Measurements from ENCODE around the gene OR10AD1. TPM values are rescaled to one million over a fixed set of nuclear protein-coding genes. Genes with fewer than 3 reads are reported as not detected.
"Not testable (repeated sequence)": the region's sequence is repeated elsewhere in the genome, so short reads cannot be mapped to it uniquely, and the experiment has no call there.

The OR10AD1 gene
- total RNA-seq, 1 donor from 2014 or later = not detected

DNA sequence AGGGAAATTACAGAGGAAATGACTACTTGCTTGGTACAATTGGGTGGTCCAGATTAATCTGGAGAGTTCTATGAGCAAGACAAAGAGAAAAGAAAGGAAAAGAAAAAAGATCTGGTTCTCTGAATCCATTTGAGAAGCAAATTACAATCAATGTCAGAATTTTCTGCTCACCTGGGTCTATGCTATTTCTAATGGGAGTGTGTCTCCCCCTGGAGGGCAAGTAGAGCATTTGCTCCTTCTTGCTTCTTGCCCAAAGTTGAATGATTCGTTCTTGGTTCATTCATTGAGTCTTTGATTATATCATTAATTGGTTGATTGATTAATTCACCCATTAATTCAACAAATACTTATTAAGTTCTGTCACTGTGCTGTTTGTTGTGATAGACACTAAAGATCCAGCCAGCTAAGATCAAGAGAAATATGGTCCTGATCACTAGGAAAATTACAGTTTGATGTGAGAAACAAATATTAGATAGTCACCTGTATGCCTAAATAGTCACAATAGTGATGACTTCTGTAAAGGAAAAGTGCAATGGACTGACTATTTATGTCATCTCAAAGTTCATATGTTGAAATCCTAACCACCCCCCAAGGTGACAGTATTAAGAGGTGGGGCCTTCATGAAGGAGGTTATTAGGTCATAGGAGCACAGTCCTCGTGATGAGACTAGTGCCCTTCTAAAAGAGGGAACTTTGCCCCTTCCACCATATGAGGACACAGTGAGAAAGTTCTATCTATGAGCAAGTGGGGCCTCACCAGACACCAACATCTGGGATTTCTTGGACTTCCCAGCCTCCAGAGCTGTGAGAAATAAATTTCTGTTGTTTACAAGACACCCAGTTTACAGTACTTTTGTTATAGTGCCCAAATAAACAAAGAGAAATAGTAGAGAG lies 37.8 kb downstream of the OR10AD1 start:
- peak; percentile 90 for ATAC-seq
- no peak for DNase-seq (ENCODE audit: low spot score)

DNA sequence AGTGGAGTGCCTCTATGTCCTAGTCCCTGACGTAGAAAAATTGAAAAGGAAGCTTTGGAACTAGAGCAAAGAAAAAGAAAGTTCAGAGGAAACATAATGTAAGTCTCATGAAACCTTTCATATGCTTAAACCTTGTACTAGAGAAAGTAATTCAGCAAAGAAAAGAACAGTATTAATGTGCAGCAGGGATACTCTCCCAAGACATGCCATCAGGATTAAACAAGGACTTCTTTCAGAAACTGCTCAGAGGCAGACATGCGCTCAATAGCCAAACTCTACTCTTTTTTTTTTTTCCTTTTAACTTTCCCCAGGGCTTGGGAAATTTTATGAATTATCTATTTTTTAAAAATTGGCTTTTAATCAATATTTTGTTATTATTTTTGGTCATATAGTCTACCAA lies 38.6 kb downstream of the OR10AD1 start:
- no peak for ATAC-seq
- DNase-seq (ENCODE audit: low spot score) = no peak

DNA sequence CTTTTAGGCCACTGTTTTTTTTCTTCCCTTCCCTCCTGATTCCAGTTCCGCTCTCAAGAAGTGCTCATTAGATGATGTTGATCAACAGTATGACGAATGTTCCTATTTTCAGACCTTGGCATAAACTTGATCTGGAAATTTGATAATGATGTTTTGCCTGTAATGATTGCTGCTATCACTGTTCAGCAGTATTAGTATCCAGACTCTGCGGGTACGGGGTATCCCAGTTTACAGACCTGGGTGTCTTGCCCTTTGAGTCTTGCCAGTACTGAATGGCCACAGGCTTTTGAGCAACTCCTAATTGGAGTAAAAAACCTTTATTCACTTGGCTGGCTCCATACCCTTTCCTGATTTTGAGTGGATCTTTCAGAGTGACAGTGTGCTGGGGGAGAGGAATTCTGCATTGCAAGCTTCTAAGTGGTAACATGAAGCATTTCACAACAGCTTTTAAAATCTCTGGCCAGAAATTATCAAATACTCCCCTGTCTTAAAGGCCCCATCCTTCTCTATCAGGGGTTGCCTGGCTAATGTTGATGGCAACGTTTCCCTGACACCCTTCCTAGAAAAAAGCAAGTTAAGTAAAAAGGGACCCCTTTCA lies 39.8 kb downstream of the OR10AD1 start:
- no peak for ATAC-seq
- no peak for DNase-seq (ENCODE audit: low spot score)

DNA sequence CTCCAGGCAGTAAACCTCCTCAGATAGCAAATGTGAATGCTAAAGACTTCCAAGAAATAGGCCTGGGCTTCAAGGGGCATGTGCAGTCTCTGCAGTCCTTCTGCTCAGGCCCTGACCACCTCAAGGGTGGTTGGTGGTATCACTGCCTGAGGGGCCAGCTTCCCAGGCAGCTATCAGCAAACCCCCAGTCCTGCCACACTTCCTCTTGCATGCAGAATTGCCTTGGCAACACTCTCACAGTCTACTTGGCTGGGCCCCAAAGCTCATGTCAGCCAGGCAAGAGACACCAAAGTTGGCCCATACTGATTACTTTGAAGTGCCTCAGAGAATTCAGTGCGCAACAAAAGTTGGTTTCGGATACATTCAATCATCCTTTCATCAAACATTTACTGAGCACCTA lies 42.3 kb downstream of the OR10AD1 start:
- ATAC-seq = no peak
- no peak for DNase-seq (ENCODE audit: low spot score)

GRCh38 chr12:48160046-48160445 lies 43.0 kb downstream of the OR10AD1 start:
- ATAC-seq (no peak), DNase-seq (ENCODE audit: low spot score) (no peak)

- ATAC-seq (no peak), DNase-seq (ENCODE audit: low spot score) (no peak)
Observed at GRCh38 chr12:48157889-48158370, 45.2 kb downstream of the OR10AD1 start.

DNA sequence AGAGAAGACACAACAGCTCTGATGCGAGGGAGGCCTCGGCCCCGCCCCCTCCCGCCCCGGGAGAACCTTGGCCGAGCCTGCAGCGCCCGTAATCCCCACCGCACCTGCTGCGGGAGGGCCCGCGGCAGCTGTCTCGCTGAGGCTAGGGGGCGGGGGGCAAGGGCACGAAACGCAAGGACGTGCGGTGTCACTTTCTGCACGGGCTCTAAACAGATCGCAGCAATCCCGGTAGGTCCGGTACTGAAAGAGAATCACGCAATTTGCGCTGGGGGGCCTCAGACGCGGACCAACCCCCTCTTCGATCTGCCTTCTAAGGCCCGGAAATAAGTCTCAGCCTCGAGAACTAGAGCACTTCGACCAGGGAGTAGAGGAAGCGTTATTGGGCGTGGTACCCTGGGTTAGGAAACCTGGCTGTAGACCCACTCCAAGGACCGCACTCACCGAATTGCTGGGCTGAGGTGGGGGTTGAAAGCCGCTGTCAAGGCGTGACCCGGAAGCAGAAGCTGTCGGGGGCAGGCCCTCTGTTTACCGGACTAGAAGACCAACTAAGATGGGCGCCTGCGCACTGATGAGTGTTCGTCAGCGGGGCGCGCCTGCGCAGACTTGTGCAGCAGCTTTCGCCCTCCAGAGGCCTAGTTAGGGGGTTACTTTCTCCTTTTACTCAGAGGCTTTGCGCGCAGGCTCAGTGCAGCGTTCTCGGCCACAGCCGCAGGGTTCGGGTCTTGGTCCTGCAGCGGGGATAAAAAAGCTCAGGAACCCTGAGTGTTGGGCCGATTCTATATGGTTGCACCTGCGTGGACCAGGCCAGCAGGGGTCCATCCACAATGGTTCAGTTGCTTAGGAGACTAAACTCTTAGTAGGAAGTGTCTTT lies 45.8 kb downstream of the OR10AD1 start, which contains the start of gene ASB8:
TSS of gene ASB8 (minus strand) at position 498 of the 871 bp plus-strand sequence. CDS start 4,019 bp downstream, outside the sequence.
- peak; percentile 97 for ATAC-seq
- DNase-seq (ENCODE audit: low spot score) = peak; percentile 99

GRCh38 chr12:48156652-48157017 lies 46.5 kb downstream of the OR10AD1 start:
- no peak for DNase-seq (ENCODE audit: low spot score)
- ATAC-seq = no peak

- DNase-seq (ENCODE audit: low spot score); ATAC-seq: not testable (repeated sequence)
Observed at GRCh38 chr12:48155786-48156185, 47.3 kb downstream of the OR10AD1 start.

Other genes starting within 250 kb of the OR10AD1 start
- gene TMEM106C, start 239.7 kb downstream of the OR10AD1 start, total RNA-seq = 14.8 TPM
- gene COL2A1, start 198.8 kb downstream of the OR10AD1 start, total RNA-seq = 0.08 TPM
- 3.9 TPM for gene SENP1, start 97.2 kb downstream of the OR10AD1 start, total RNA-seq
- gene PFKM, start 83.9 kb downstream of the OR10AD1 start, total RNA-seq = 5.4 TPM
- gene ASB8, start 45.8 kb downstream of the OR10AD1 start, total RNA-seq = 24.7 TPM
- not detected for gene CCDC184, start 19.6 kb downstream of the OR10AD1 start, total RNA-seq
- gene ZNF641, start 147.6 kb upstream of the OR10AD1 start, total RNA-seq = 7.8 TPM

Measured in left lobe of liver (tissue), 2 donors.